HepG2 (cell line): ENCODE results near the gene NID1. TPM values are rescaled to one million over a fixed set of nuclear protein-coding genes. Genes with fewer than 3 reads are reported as not detected.

Source experiments
- ATAC-seq: fragments of 200-7000 bp; cut with Tn5 transposase; 3 replicates; pipeline ENCODE4 v1.9.1; 2020; ENCODE audit warnings: mild to moderate bottlenecking, moderate library complexity
- BruUV-seq: library from RNA; stranded (reverse); fragments of 400-500 nt; replicated peaks from 2 replicates; lab custom pipeline; 2021; lab: Mats Ljungman, UMichigan
- CTCF ChIA-PET: fragments of 300-600 bp; formaldehyde crosslinking; extraction: SDS; loops from one replicate; lab custom pipeline; 2021; ENCODE audit warnings: low total read pairs, inconsistent platforms, low intra/inter-chr PET ratio; lab: Yijun Ruan, JAX
- POLR2A ChIA-PET: fragments of 350-600 bp; sonication (Branson Sonifier 250); formaldehyde crosslinking; loops from one replicate; lab custom pipeline; 2020; ENCODE audit warnings: antibody characterized with exemption, inconsistent platforms; lab: Yijun Ruan, JAX
- DNase-seq: peaks from one replicate; pipeline ENCODE4 v3.0.0-alpha.2; 2015; ENCODE audit warnings: low spot score
- FAIRE-seq: peaks from 3 replicates; lab custom pipeline; 2011; peaks lifted over from hg19 to GRCh38; lab: Jason Lieb, UNC
- H2AFZ ChIP-seq: one replicate; pipeline ENCODE4 v1.6.1; 2011; ENCODE audit warnings: low read length, inconsistent platforms
- H3K27ac ChIP-seq: fragments of 300-600 bp; 3 replicates; pipeline ENCODE4 v1.8.0; 2011; ENCODE audit warnings: mixed run types, mild to moderate bottlenecking, mixed read lengths, low read length, inconsistent platforms; ENCODE audit not compliant: insufficient read depth; ENCODE audit errors: extremely low read length
- H3K27me3 ChIP-seq, 2 experiments: fragments of 200-600 bp in 1 of 2; 2 replicates in 1 of 2; 3 replicates in 1 of 2; pipeline versions ENCODE4 v1.6.0 to v1.8.0; 2011; ENCODE audit warnings: low read length in 2 of 2, mild to moderate bottlenecking in 2 of 2, moderate library complexity in 2 of 2, inconsistent platforms in 1 of 2; ENCODE audit not compliant: insufficient read depth in 2 of 2, control insufficient read depth in 1 of 2
- H3K36me3 ChIP-seq, 2 experiments: fragments of 200-600 bp in 1 of 2; replicated peaks in 1 of 2; 2 replicates in 1 of 2; 3 replicates in 1 of 2; pipeline versions ENCODE4 v1.5.1 to v1.8.0; 2011; ENCODE audit warnings: low read length in 2 of 2, inconsistent platforms in 1 of 2; ENCODE audit not compliant: insufficient read depth in 2 of 2, control insufficient read depth in 1 of 2
- H3K4me1 ChIP-seq: 2 replicates; pipeline ENCODE4 v1.5.1; 2012; ENCODE audit warnings: low read length, inconsistent platforms; ENCODE audit not compliant: insufficient read depth
- H3K4me2 ChIP-seq: 2 replicates; pipeline ENCODE4 v1.6.0; 2011; ENCODE audit warnings: low read depth, low read length, inconsistent platforms
- H3K4me3 ChIP-seq, 3 experiments: fragments of 200-600 bp in 1 of 3; sonication (generic), shearing (Covaris generic) in 1 of 3; replicated peaks in 1 of 3; 2 replicates each; pipeline ENCODE4 v1.5.1; 2011 to 2016; ENCODE audit warnings: low read length in 3 of 3, inconsistent platforms in 2 of 3, low read depth in 2 of 3, mild to moderate bottlenecking in 2 of 3, control low read depth in 1 of 3, mixed read lengths in 1 of 3; ENCODE audit not compliant: insufficient read depth in 1 of 3
- H3K79me2 ChIP-seq: one replicate; pipeline ENCODE4 v1.6.1; 2011; ENCODE audit warnings: low read length, inconsistent platforms; ENCODE audit not compliant: insufficient read depth
- H3K9ac ChIP-seq: 2 replicates; pipeline ENCODE4 v1.6.0; 2011; ENCODE audit warnings: mild to moderate bottlenecking, low read depth, low read length, inconsistent platforms; ENCODE audit not compliant: insufficient read depth
- H3K9me3 ChIP-seq: 2 replicates; pipeline ENCODE4 v1.5.1; 2012; ENCODE audit warnings: mild to moderate bottlenecking, low read length
- H4K20me1 ChIP-seq: 2 replicates; pipeline ENCODE4 v1.6.0; 2011; ENCODE audit warnings: inconsistent platforms, mild to moderate bottlenecking, low read length, moderate library complexity; ENCODE audit not compliant: insufficient read depth
- ARID4A ChIP-seq: sonication (generic); formaldehyde crosslinking; IDR thresholded peaks from 2 replicates; pipeline ENCODE4 v1.5.0; 2020; ENCODE audit warnings: mild to moderate bottlenecking, missing genetic modification reagents, borderline replicate concordance
- HNF4G ChIP-seq, 2 experiments: sonication (generic) in 1 of 2; formaldehyde crosslinking in 1 of 2; IDR thresholded peaks; 2 replicates each; pipeline versions ENCODE4 v1.4.0 to v1.6.1; 2011 to 2020; ENCODE audit warnings: borderline replicate concordance in 2 of 2, low read depth in 2 of 2, mild to moderate bottlenecking in 2 of 2, low read length in 1 of 2, missing genetic modification reagents in 1 of 2, moderate library complexity in 1 of 2
- ISL2 ChIP-seq: sonication (generic); formaldehyde crosslinking; IDR thresholded peaks from 2 replicates; pipeline ENCODE4 v1.5.0; 2020; ENCODE audit warnings: missing genetic modification reagents
- JDP2 ChIP-seq: sonication (generic); formaldehyde crosslinking; IDR thresholded peaks from 2 replicates; pipeline ENCODE4 v1.8.1; 2022; ENCODE audit warnings: missing genetic modification reagents, borderline replicate concordance
- PHB2 ChIP-seq: fragments of 450-650 bp; IDR thresholded peaks from 2 replicates; pipeline ENCODE4 v1.6.1; 2018; ENCODE audit not compliant: partially characterized antibody
- RFX5 ChIP-seq: IDR thresholded peaks from 2 replicates; pipeline ENCODE4 v1.6.1; 2011; ENCODE audit warnings: low read depth, low read length, improper control_type of control experiment
- RXRA ChIP-seq: sonication (generic); formaldehyde crosslinking; IDR thresholded peaks from 2 replicates; pipeline ENCODE4 v1.5.1; 2020; ENCODE audit warnings: missing genetic modification reagents
- SMAD3 ChIP-seq: sonication (generic); formaldehyde crosslinking; IDR thresholded peaks from 2 replicates; pipeline ENCODE4 v1.4.0; 2020; ENCODE audit warnings: missing genetic modification reagents
- ZBTB14 ChIP-seq: sonication (generic); formaldehyde crosslinking; IDR thresholded peaks from 2 replicates; pipeline ENCODE4 v1.4.0; 2020; ENCODE audit warnings: missing genetic modification reagents
- ZBTB7A ChIP-seq: sonication (generic); formaldehyde crosslinking; IDR thresholded peaks from 2 replicates; pipeline ENCODE4 v1.8.0; 2022; ENCODE audit warnings: mild to moderate bottlenecking, missing genetic modification reagents
- ZNF10 ChIP-seq: sonication (generic); formaldehyde crosslinking; IDR thresholded peaks from 2 replicates; pipeline ENCODE4 v1.4.0; 2020; ENCODE audit warnings: mild to moderate bottlenecking, low read depth, missing genetic modification reagents, borderline replicate concordance
- ZNF138 ChIP-seq: sonication (generic); formaldehyde crosslinking; IDR thresholded peaks from 2 replicates; pipeline ENCODE4 v1.5.0; 2020; ENCODE audit warnings: mild to moderate bottlenecking, low read depth, missing genetic modification reagents
- ZNF567 ChIP-seq: sonication (generic); formaldehyde crosslinking; IDR thresholded peaks from 2 replicates; pipeline ENCODE4 v1.8.1; 2023; ENCODE audit warnings: mild to moderate bottlenecking, missing genetic modification reagents, borderline replicate concordance
- ZNF616 ChIP-seq: sonication (generic); formaldehyde crosslinking; IDR thresholded peaks from 2 replicates; pipeline ENCODE4 v1.5.0; 2020; ENCODE audit warnings: low read depth, mild to moderate bottlenecking, missing genetic modification reagents
- WGBS: methylation state at CpG from one replicate; pipeline ENCODE4 v1.1.6; 2017; ENCODE audit warnings: low lambda C conversion rate; 5-methylcytosine and 5-hydroxymethylcytosine counted together
- in situ Hi-C: cut with HindIII; loops from 2 replicates; pipeline ENCODE4 v1.10.0; 2017; ENCODE audit warnings: low pct_unique_long_range_greater_than_20kb; ENCODE audit not compliant: extremely low pct_ligation_motif_present
- intact Hi-C: fragments of 100-400 bp; cut with micrococcal nuclease; formaldehyde crosslinking; loops from one replicate; pipeline ENCODE4 v1.10.0; 2022; ENCODE audit not compliant: unreplicated experiment
- polyA plus RNA-seq, 8 experiments: library from polyadenylated mRNA; depleted of rRNA in 3 of 8; stranded (reverse) in 7 of 8; unstranded in 1 of 8; fragments of >200 nt; fragmentation: Illumina TruSeq in 4 of 8; extraction: Trizol in 4 of 8; gene quantifications; 2 replicates each; pipeline versions ENCODE4 v1.2.1 to v1.2.3, GENCODE V29; 2011 to 2016; ENCODE audit warnings: low read depth in 4 of 8, missing spikeins in 1 of 8, mixed read lengths in 1 of 8; ENCODE audit not compliant: insufficient read depth in 1 of 8
- total RNA-seq, 5 experiments: library from RNA; depleted of rRNA; stranded (reverse); fragments of >200 nt; fragmentation: Illumina TruSeq; extraction: Trizol; gene quantifications; 2 replicates each; pipeline ENCODE4 v1.2.3, GENCODE V29; 2016; ENCODE audit warnings: low read depth in 1 of 5

NID1 gene
- total and polyA plus RNA-seq, 2 of the 13 experiments (the other 11 are each of a cell fraction or from before 2014, with no cell fraction given) = 50.2 to 56.1 TPM

GRCh38 chr1:235998812-235999211 lies 66.1 kb downstream of the NID1 start:
- Histone ChIP-seq H3K9ac (no peak overlapping the region), H3K4me2 (no peak overlapping the region), H4K20me1 (no peaks in the 10 kb centered on the region), H3K79me2 (no peaks in the 10 kb centered on the region), H3K4me1 (no peaks in the 10 kb centered on the region), H3K4me3 (no peak overlapping the region), H2AFZ (no peak overlapping the region), H3K9me3 (no peaks in the 10 kb centered on the region), H3K27ac (no peak overlapping the region), H3K27me3 (no peaks in the 10 kb centered on the region), H3K36me3 (peaks cover 13 to 39% of the 10 kb centered on the region in 2 experiments; a peak in 4 of 5 replicates)
- no peak for DNase-seq
- ATAC-seq = no peak
- in situ Hi-C loops (no loop called here), intact Hi-C loops (no loop called here)
- WGBS = 98% methylated on average over 6 of the region's 6 CpGs
- FAIRE-seq = no peak
- ChIA-PET CTCF (no interaction called here), POLR2A (no interaction called here)
- TF ChIP-seq ZNF567 (CRISPR knock-in tag) (no peak), RFX5 (no peak), ZNF138 (CRISPR knock-in tag) (no peak), ZBTB14 (CRISPR knock-in tag) (no peak), ZBTB7A (CRISPR knock-in tag) (no peak), HNF4G (IDR thresholded peaks at IDR 0.05; ENCODE audit: borderline replicate concordance, low read depth, low read length) (no peak), HNF4G (CRISPR knock-in tag; IDR thresholded peaks at IDR 0.05; ENCODE audit: borderline replicate concordance, low read depth) (no peak), RXRA (CRISPR knock-in tag) (no peak), ISL2 (CRISPR knock-in tag) (no peak), ARID4A (CRISPR knock-in tag) (no peak), ZNF10 (CRISPR knock-in tag) (no peak), PHB2 (no peak), ZNF616 (CRISPR knock-in tag) (no peak), JDP2 (CRISPR knock-in tag) (no peak), SMAD3 (CRISPR knock-in tag) (no peak)
- BruUV-seq = no TSS peak
